Ectodermal cell (in vitro differentiated cells): Measurements from ENCODE around the gene FNBP1.
A peak's percentile ranks its signal among the peaks of the same experiment; 100 is the strongest.

ENCODE experiments used
- H3K27ac ChIP-seq: 2 replicates; pipeline ENCODE4 v1.7.0; 2013; ENCODE audit warnings: mild to moderate bottlenecking, low read depth, low read length; ENCODE audit not compliant: insufficient read depth, poor library complexity, severe bottlenecking
- H3K27me3 ChIP-seq: 2 replicates; pipeline ENCODE4 v1.7.0; 2013; ENCODE audit warnings: mild to moderate bottlenecking, low read length; ENCODE audit not compliant: insufficient read depth, control insufficient read depth, poor library complexity, severe bottlenecking
- H3K36me3 ChIP-seq: one replicate; pipeline ENCODE4 v1.7.0; 2013; ENCODE audit warnings: low read length; ENCODE audit not compliant: control insufficient read depth, insufficient read depth
- H3K4me1 ChIP-seq: one replicate; pipeline ENCODE4 v1.7.0; 2013; ENCODE audit warnings: low read length; ENCODE audit not compliant: control insufficient read depth, insufficient read depth
- H3K4me3 ChIP-seq: 2 replicates; pipeline ENCODE4 v1.7.0; 2013; ENCODE audit warnings: low read depth, low read length, control low read depth; ENCODE audit not compliant: insufficient read depth
- H3K9me3 ChIP-seq: 2 replicates; pipeline ENCODE4 v1.7.0; 2013; ENCODE audit warnings: mild to moderate bottlenecking, low read length, moderate library complexity; ENCODE audit not compliant: control insufficient read depth
- WGBS, 2 experiments: methylation state at CpG; one replicate each; pipeline ENCODE4 v1.1.7; 2013; ENCODE audit warnings: missing lambda C conversion rate in 2 of 2; 5-methylcytosine and 5-hydroxymethylcytosine counted together

FNBP1 gene

GRCh38 chr9:129885670-129886106 is 157.3 kb downstream of the FNBP1 start:
- Histone ChIP-seq H3K9me3 (no peaks in the 10 kb centered on the region), H3K4me3 (no peak overlapping the region), H3K27me3 (no peaks in the 10 kb centered on the region), H3K4me1 (peaks cover 12% of the 10 kb centered on the region), H3K27ac (no peak overlapping the region), H3K36me3 (peaks cover 3% of the 10 kb centered on the region)
- 6 to 8% methylated on average over 27 of the region's 27 CpGs for WGBS, 2 experiments

GRCh38 chr9:129885018-129885669 is 157.8 kb downstream of the FNBP1 start:
- H3K27ac ChIP-seq, result no peak overlapping the region
- WGBS, 2 experiments, result 63 to 65% methylated on average over 27 of the region's 27 CpGs
- no peaks in the 10 kb centered on the region for H3K27me3 ChIP-seq
- H3K9me3 ChIP-seq, result no peaks in the 10 kb centered on the region
- peaks cover 12% of the 10 kb centered on the region for H3K4me1 ChIP-seq
- H3K4me3 ChIP-seq, result no peak overlapping the region
- H3K36me3 ChIP-seq, result peaks cover 3% of the 10 kb centered on the region

GRCh38 chr9:129884220-129885017 is 158.6 kb downstream of the FNBP1 start:
- Histone ChIP-seq H3K36me3 (peaks cover 3% of the 10 kb centered on the region), H3K27me3 (no peaks in the 10 kb centered on the region), H3K9me3 (no peaks in the 10 kb centered on the region), H3K4me1 (peaks cover 12% of the 10 kb centered on the region), H3K4me3 (peak overlapping the region; percentile 14), H3K27ac (peak overlapping the region; percentile 19)
- 20 to 21% methylated on average over 24 of the region's 24 CpGs for WGBS, 2 experiments

GRCh38 chr9:129881547-129882324 is 161.3 kb downstream of the FNBP1 start:
- no peaks in the 10 kb centered on the region for H3K36me3 ChIP-seq
- no peaks in the 10 kb centered on the region for H3K9me3 ChIP-seq
- no peak overlapping the region for H3K27ac ChIP-seq
- H3K4me1 ChIP-seq, result peaks cover 12% of the 10 kb centered on the region
- WGBS, 2 experiments, result 92% methylated on average over 19 of the region's 19 CpGs
- H3K4me3 ChIP-seq, result no peak overlapping the region
- H3K27me3 ChIP-seq, result no peaks in the 10 kb centered on the region

- H3K36me3 ChIP-seq, result no peaks in the 10 kb centered on the region
- no peaks in the 10 kb centered on the region for H3K9me3 ChIP-seq
- H3K4me3 ChIP-seq, result no peak overlapping the region
- 86% methylated on average over 28 of the region's 28 CpGs for WGBS, 2 experiments
- no peak overlapping the region for H3K27ac ChIP-seq
- no peaks in the 10 kb centered on the region for H3K27me3 ChIP-seq
- H3K4me1 ChIP-seq, result peaks cover 12% of the 10 kb centered on the region
These were observed 162.1 kb downstream of the FNBP1 start for GRCh38 chr9:129880654-129881546.

GRCh38 chr9:129879991-129880653 is 162.9 kb downstream of the FNBP1 start:
- no peak overlapping the region for H3K27ac ChIP-seq
- H3K36me3 ChIP-seq, result peaks cover 4% of the 10 kb centered on the region
- H3K9me3 ChIP-seq, result no peaks in the 10 kb centered on the region
- H3K4me3 ChIP-seq, result no peak overlapping the region
- no peaks in the 10 kb centered on the region for H3K27me3 ChIP-seq
- 94% methylated on average over 31 of the region's 31 CpGs for WGBS, 2 experiments
- H3K4me1 ChIP-seq, result peaks cover 6% of the 10 kb centered on the region

- Histone ChIP-seq H3K27ac (no peak overlapping the region), H3K4me3 (no peak overlapping the region), H3K4me1 (no peaks in the 10 kb centered on the region), H3K9me3 (no peaks in the 10 kb centered on the region), H3K36me3 (peaks cover 6% of the 10 kb centered on the region), H3K27me3 (no peaks in the 10 kb centered on the region)
- 93 to 94% methylated on average over 17 of the region's 17 CpGs for WGBS, 2 experiments
These were observed 163.8 kb downstream of the FNBP1 start for GRCh38 chr9:129879103-129879699.

- H3K36me3 ChIP-seq, result peaks cover 6% of the 10 kb centered on the region
- no peaks in the 10 kb centered on the region for H3K27me3 ChIP-seq
- no peaks in the 10 kb centered on the region for H3K9me3 ChIP-seq
- no peak overlapping the region for H3K4me3 ChIP-seq
- H3K27ac ChIP-seq, result no peak overlapping the region
- 96 to 97% methylated on average over 11 of the region's 11 CpGs for WGBS, 2 experiments
- H3K4me1 ChIP-seq, result no peaks in the 10 kb centered on the region
These were observed 164.7 kb downstream of the FNBP1 start for GRCh38 chr9:129878291-129878690.

- no peak overlapping the region for H3K27ac ChIP-seq
- H3K36me3 ChIP-seq, result peaks cover 6% of the 10 kb centered on the region
- WGBS, 2 experiments, result 94% methylated on average over 7 of the region's 7 CpGs
- no peaks in the 10 kb centered on the region for H3K4me1 ChIP-seq
- no peak overlapping the region for H3K4me3 ChIP-seq
- H3K27me3 ChIP-seq, result no peaks in the 10 kb centered on the region
- no peaks in the 10 kb centered on the region for H3K9me3 ChIP-seq
These were observed 166.2 kb downstream of the FNBP1 start for GRCh38 chr9:129876815-129877214.
